GM21381 (cell line): ENCODE data around the gene NIT2.
"Not testable (repeated sequence)": the region's sequence is repeated elsewhere in the genome, so short reads cannot be mapped to it uniquely, and the experiment has no call there.

Experiments used
- ATAC-seq: cut with Tn5 transposase; IDR thresholded peaks from one replicate; pipeline ENCODE4 v1.9.1; 2021; ENCODE audit warnings: mild to moderate bottlenecking, moderate library complexity; ENCODE audit not compliant: unreplicated experiment

The NIT2 gene

DNA sequence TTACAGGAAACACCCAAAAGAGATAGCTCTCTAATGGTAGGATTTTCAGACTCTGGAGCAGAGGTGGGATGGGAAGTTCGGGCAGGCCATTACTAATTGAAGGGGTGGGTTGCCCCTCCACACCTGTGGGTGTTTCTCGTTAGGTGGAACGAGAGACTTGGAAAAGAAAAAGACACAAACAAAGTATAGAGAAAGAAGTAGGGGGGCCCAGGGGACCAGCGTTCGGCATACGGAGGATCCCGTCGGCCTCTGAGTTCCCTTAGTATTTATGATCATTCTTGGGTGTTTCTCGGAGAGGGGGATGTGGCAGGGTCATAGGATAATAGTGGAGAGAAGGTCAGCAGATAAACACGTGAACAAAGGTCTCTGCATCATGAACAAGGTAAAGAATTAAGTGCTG, 1.7 kb downstream of the NIT2 start:
- ATAC-seq = not testable (repeated sequence)

DNA sequence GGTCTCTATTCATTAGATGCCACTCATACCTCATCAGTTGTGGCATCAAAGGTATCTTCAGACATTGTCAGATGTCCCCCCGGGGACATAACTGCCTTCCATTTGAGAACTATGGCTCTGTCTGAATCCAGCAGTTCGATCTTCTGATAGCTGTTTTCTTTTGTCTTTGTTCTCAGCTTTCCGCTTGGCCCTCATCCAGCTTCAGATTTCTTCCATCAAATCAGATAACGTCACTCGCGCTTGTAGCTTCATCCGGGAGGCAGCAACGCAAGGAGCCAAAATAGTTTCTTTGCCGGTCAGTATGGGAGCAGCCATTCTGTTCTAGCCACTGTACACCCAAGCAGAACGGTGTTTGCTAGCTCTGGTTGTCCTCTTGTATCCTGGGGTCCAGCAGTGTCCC, 4.4 kb downstream of the NIT2 start:
- ATAC-seq = no peak

DNA sequence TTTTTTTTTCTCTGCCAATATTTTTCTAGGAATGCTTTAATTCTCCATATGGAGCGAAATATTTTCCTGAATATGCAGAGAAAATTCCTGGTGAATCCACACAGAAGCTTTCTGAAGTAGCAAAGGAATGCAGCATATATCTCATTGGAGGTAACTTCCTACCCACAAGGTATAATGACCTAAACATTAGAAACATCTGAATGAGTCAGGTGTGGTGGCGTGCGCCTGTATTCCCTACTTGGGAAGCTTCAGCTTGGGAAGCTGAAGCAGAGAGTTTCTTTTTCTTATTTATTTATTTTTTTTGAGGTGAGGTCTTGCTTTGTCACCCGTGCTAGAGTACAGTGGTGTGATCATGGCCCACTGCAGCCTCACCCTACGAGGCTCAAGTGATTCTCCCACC, 5.2 kb downstream of the NIT2 start:
- no peak for ATAC-seq

DNA sequence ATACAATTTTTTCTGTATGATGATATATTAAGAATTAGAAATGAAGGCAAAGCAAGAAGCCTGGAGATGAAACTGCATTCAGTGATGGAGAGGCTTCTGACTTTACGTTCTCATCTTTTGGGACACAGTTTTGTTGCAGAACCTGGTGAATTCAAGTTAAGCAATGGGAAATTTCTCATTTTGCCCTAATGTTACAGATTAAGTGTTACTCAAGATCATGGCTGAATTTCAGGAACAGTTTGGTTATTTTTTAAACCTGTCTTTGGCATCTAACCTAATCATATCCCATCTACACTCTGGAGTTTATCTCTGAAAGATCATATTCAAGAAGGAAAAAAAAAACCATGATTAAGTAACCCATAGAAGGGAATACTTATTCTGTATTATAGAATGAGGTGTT, 6.0 kb downstream of the NIT2 start:
- no peak for ATAC-seq

DNA sequence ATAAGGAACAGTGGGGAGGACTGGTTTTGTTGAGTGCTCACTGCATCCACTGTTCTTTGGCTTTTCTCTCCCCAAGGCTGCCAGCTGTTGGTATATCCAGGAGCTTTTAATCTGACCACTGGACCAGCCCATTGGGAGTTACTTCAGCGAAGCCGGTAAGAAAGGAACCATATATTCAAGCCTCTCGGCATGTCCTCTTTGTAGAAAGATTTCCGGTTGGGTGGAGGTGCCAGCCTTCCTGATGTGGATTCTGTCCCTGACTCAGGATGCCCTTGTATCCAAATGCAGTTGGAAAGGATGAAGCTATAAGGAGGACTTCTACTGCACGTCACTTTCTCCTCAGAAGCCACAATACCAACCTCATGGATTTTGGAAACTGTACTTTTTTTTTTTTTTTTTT, 14.2 kb downstream of the NIT2 start:
- no peak for ATAC-seq

DNA sequence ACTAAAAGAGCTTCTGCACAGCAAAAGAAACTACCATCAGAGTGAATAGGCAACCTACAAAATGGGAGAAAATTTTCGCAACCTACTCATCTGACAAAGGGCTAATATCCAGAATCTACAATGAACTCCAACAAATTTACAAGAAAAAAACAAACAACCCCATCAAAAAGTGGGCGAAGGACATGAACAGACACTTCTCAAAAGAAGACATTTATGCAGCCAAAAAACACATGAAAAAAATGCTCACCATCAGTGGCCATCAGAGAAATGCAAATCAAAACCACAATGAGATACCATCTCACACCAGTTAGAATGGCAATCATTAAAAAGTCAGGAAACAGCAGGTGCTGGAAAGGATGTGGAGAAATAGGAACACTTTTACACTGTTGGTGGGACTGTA, 17.2 kb downstream of the NIT2 start:
- not testable (repeated sequence) for ATAC-seq

DNA sequence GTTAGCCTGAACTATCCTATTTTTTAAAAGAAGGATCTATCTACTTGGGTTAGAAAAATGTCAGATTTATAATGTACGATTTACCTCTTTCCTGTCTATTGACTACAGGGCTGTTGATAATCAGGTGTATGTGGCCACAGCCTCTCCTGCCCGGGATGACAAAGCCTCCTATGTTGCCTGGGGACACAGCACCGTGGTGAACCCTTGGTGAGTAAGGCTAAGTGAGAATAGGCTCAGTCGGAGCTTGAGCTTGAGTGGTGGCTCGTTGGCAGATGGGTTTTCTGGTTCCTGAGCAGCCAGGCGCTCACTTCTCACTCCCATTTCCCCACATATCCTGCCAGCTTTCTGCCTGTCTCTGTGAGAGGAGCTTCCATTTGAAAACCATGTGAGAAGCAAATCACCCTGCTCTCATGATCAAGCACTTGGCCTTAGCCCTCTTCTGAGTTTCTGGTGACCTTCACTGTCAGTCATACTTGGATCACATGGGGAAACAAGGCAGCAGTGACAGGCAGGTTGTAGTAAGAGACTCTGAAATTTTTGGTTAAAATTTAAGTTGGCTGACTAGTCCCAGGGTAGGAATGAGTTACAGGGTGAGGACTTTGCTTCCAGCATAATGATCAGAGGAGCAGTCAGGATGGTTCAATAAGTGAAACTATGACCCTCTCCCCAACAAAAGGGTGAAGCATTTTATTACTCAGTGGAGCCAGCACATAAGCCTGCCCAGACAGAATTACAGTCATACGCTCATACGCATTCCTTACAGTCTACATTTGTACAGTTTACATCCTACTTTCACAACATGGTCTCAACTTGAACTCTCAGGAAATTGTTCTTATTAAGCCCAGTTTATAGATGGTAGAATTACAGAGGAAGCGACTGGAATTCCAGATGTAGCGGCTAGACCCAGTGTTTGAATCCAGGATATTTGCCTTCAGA, 18.0 kb downstream of the NIT2 start:
- ATAC-seq = no peak

DNA sequence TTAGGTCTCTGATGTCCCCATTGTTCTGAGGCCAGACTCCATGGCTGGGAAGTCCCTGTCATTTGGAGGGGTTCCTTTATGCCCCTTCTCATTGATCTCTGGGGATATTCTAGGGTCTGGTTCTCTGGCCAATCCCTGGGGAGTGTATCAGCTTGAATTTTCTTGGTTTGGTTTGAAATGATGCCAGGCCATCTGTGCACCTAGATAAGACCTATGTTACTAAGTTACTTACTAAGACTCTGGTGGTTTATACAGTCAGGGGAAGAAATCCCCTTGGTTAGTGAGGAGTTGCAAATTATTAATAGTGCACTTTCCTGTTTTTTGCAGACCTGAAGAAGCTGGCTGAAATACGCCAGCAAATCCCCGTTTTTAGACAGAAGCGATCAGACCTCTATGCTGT, 20.3 kb downstream of the NIT2 start:
- no peak for ATAC-seq

DNA sequence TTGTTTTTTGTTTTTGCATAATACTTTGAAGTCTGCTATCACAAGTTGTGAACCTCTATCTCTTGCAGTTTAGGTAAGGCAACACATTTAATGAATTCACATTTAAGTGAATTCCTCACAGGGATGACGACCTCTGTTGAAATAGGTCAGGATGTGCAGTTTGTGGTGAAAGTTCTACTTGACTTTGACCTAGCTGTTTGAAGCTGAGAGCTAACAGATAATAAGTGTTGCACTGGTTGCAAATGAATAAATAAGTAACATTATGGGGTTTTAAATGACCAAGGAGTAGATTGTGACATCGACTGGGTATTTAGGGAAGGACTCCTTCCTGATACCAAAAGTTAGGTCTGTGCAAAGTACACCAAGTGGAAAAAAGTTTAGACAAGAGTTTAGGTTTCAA, 23.9 kb downstream of the NIT2 start:
- ATAC-seq = no peak

DNA sequence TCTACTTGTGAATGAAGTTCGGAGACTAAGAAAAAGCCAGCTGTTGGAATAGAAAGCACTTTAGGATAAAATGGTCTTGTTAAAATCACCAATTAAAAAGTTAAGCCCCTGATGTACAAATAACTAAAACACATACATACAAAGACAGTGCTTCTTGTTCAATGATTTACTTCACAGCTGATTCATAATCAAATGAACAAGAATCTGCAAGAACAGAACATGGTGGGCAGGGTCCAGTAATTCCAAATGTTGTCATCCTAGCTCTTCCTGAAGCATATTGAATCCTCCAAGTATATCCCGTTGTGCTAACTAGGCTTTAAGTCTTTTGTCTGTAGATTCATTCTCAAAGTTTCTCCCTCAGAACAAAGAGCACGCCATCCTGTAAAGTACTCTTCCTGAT, 24.5 kb downstream of the NIT2 start:
- ATAC-seq = no peak

DNA sequence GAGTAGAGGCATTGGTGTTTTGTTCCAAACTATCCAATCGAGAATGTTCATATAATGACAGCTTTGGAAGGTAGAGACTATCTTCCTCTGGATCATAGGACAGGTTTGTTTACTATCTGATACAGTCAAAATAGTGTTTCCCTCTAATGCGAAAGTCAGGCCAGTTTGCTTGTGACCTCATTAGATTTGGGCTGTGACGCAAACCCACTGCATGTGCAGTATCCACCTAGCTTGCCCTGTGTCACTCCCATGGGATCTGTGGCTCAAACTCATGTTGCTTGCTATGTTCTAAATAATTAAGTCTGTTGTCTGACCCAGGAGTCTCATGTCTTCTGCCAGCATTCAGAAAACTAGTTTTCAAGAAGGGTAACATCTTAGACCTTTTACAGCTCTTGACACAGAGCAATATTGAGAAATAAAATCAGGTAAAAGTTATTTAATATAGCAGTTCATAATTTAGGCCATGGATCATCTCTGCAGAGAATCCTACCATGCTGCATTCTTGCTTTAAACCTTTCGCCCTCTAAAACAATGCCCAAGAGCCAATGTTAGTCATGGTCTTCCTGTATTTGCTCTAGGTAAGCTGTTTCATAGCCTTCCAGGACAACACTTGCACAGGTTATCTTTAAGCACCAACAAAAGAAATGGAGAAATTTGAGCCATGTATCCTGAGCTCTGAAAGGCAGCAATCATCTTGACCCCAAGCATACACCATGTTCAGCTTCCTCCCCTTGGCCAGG, 26.4 kb downstream of the NIT2 start:
- ATAC-seq = no peak

DNA sequence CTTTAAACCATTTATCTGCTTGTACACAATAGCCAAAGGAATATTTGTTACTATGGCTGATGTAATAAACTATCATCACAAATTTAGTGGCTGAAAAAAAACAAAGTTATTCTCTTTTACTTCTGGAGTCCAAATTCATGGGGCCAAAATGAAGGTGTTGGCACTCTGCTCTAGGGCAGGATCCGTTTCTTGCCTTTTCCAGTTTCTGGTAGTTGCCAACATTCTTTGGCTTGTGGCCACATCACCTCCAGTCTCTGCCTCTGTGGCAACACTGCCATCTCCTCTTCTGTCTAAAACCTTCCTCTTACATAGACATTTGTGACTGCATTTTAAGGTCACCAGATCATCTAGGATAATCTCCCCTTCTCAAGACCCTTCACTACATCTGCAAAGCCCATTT, 27.3 kb downstream of the NIT2 start:
- no peak for ATAC-seq

DNA sequence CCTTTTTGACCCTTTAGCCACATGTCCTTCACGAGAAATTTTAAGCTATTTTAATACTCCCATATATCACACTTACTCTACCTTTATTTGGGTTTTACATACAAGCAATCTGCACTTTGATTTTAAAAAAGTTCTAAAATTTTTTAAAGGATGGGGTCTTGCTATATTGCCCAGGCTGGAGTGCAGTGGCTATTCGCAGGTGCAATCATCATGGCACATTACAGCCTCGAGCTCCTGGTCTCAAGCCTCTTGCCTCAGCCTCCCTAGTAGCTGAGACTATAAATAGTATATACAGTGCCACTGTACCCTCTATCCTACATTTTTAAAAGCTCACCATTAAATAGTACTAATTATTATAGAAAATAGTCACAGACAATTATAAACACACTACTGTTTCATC, 29.9 kb downstream of the NIT2 start:
- ATAC-seq = no peak

DNA sequence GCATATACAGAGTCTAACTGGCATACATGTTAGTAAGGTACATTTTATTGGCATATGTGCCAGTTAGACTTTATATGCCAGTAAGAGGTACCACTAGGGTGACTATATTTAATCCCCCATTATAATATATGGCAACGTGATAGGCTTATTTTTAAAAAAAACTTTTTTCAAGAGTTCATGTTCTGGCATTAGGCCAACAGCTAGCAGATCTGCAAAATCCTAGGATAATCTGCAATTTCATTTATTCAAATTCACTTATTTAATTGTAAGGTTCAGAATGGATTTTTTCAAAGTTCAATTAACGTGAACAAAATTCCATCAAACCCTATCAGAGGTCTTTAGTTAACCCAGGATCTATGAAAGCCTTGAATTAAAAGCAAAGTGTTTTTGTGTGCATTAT, 31.9 kb downstream of the NIT2 start:
- ATAC-seq = no peak

DNA sequence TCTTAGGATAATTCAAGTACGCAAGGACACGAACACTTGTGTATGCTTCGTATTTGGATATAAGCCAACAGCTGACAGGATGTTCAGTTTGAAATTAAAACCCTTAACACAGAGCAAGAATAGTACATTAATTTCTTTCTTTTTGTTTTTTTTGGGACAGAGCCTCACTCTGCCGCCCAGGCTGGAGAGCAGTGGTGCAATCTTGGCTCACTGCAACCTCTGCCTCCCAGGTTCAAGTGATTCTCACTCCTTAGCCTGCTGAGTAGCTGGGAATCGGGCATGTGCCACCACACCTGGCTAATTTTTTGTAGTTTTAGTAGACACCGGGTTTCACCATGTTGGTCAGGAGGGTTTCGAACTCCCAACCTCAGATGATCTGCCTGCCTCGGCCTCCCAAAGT, 33.9 kb downstream of the NIT2 start:
- ATAC-seq = no peak

DNA sequence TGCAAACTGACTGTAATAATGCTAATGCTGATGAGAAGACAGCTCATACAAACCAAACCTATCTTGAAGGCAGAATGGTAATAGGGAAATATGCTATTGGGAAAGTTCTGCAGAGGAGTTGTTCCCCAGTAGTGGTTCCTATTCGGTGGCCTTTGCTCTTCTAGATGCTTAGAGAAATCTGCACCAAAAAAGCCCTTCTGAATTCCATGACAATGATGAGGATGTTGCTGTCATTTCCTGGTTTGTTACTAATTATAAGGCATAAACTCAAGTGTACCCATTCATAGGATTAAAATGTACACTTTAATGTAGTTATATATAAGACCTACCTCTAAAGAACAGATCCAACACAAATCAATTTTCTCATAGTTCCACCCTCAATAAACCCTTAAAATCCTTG, 36.2 kb downstream of the NIT2 start:
- ATAC-seq = no peak

DNA sequence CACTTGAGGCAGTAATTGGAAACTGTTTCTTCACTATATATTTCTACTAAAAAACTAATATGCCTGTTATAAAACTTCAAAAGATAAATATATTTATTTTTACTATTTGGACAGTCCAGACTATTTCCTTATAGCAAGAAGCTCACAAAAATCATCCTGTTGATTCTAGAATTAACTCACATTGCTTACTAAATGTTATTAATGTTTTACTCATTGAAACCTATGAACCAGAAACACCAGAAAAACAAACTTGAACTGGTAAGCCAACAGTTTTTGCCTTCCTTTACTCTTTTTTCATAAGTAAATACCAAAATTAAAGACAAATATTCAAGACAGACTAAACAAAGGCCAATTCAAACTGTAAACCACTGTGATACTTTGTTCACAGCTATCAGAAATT, 40.0 kb downstream of the NIT2 start:
- no peak for ATAC-seq

DNA sequence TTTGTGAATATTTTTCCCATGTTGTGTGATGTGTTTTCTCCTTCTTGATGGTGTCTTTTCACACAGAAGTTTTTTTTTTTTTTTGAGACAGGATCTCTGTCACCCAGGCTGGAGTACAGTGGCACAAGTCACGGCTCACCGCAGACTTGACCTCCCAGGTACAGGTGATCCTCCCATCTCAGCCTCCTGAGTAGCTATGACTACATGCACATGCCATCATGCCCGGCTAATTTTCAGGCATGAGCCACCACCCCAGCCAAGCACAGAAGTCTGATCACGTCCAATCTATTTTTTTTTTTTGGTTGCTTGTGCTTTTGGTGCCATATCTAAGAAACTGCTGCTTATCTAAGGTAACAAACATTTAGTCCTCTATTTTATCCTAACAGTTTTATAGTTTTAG, 41.7 kb downstream of the NIT2 start:
- no peak for ATAC-seq

DNA sequence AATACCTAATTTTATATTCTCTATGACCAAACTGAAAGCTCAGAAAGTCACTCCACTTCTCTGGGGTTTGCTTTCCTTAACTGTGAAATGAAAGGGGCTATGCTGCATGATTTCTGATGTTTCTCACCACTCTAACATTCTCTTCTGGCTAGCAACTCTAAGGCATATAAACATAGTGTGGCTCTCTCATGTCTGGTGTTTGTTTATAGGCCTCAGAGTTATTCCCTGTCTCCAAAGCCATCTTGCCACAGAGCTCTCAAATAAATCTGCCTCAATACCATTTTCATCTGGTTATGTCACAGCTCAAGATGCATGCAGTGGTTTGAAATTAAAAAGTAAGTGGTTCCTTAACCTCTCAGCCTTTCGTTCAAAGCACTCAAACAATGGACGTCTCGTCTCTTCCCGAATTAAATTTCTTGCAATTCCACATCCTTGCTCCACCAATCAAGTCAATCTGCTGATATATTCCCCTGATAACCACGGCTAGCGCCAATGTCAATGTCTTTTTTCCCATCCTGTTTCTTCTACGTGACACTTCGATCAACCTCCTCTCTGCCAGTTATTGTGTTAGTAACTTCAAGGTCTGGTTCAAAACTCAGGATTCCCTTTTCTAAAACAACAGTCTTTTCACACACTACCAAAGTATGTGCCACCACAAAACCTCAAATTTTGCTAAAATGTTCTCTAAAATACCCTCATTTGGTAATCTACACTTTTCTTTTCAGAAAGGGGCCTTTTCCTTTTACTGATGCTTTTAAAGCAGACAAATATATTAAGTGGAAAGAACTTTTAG, 50.4 kb downstream of the NIT2 start:
- ATAC-seq = no peak

DNA sequence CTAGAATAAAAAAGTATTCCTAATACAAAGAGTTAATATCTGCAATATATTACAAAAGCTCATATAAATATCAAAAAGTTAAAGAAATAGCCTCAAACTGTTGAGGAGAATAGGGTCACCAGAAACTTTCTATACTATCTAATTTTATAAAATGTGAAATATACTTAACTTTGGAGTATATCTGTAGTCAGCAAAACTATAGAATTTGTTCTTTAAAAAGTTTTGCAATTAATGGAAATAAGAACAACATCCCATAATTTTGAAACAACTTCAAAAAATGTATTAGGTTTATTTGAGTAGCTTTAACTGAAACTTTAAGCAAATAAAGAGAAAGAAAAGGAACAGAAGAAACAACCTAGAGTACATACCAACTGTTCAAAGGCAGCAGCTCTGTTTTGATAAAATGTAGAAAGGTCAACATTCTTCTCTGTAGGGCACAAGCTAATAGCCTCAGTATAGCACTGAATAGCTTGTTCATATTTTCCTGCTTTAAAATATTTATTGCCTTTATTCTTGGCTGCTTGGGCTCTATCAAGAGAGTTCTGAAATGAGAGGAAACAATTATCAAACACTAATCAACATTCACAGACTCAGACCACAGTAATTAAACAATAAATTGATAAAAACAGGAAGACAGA, 52.0 kb downstream of the NIT2 start:
- ATAC-seq = no peak

DNA sequence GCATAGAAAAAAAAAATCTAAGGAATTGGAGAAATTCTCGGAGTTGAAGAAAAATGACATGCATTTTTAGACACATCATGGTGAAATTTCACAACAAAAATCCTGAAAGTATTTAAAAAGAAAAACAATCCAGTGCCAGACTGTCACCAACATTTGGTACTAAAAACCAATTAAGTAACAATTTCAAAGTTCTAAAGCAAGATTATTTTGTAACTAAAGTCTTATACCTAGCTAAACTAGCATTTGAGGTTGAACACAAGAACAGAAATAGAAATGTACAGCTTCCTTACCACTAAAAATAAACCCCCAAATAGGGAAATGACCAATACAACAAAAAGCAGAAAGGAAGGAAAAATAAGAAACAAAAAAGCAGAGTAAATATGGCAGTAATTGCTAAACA, 54.5 kb downstream of the NIT2 start:
- ATAC-seq = no peak
